ENCODE results near the gene HIVEP3. TPM values are rescaled to one million over a fixed set of nuclear protein-coding genes. Genes with fewer than 3 reads are reported as not detected.

Gene HIVEP3
- total and polyA plus RNA-seq, 4 experiments from 2014 or later: 8.2 to 12.8 (median 10.8) TPM

GRCh38 chr1:41823471-41823870, 95.3 kb downstream of the HIVEP3 start:
- no peak overlapping the region for H3K4me3 ChIP-seq (ENCODE audit: low read length in 2 of 2)
- no peak for DNase-seq
- H3K4me1 Mint-ChIP-seq: peaks cover 0 to 13% (median 11%) of the 10 kb centered on the region in 4 donors
- H3K27me3 ChIP-seq (ENCODE audit: insufficient read depth, low read length): no peaks in the 10 kb centered on the region
- intact Hi-C loops (cut with micrococcal nuclease): no loop called here
- peaks cover 7% of the 10 kb centered on the region for H3K4me1 ChIP-seq (ENCODE audit: insufficient read depth, low read length)
- ChIA-PET POLR2A (ENCODE audit: partially characterized antibody) (no interaction called here), CTCF (ENCODE audit: partially characterized antibody) (no interaction called here)
- no peak overlapping the region for H3K27ac Mint-ChIP-seq
- no peaks in the 10 kb centered on the region for H3K27me3 Mint-ChIP-seq
- no peaks in the 10 kb centered on the region for H3K36me3 ChIP-seq (ENCODE audit: insufficient read depth, low read length)
- no peak overlapping the region for H3K4me3 Mint-ChIP-seq
- H3K27ac ChIP-seq (ENCODE audit: low read depth, low read length): no peak overlapping the region
- no peaks in the 10 kb centered on the region for H3K9me3 Mint-ChIP-seq
- no peaks in the 10 kb centered on the region for H3K9me3 ChIP-seq (ENCODE audit: control insufficient read depth in 1 of 2, low read length in 2 of 2)
- no peaks in the 10 kb centered on the region for H3K36me3 Mint-ChIP-seq

GRCh38 chr1:41822866-41823265, 95.9 kb downstream of the HIVEP3 start:
- Histone ChIP-seq H3K27me3 (ENCODE audit: insufficient read depth, low read length) (no peaks in the 10 kb centered on the region), H3K9me3 (ENCODE audit: control insufficient read depth in 1 of 2, low read length in 2 of 2) (no peaks in the 10 kb centered on the region), H3K4me3 (ENCODE audit: low read length in 2 of 2) (no peak overlapping the region), H3K36me3 (ENCODE audit: insufficient read depth, low read length) (no peaks in the 10 kb centered on the region), H3K4me1 (ENCODE audit: insufficient read depth, low read length) (peaks cover 7% of the 10 kb centered on the region), H3K27ac (ENCODE audit: low read depth, low read length) (no peak overlapping the region)
- ChIA-PET POLR2A (ENCODE audit: partially characterized antibody) (no interaction called here), CTCF (ENCODE audit: partially characterized antibody) (no interaction called here)
- H3K36me3 Mint-ChIP-seq: no peaks in the 10 kb centered on the region
- no peak overlapping the region for H3K4me3 Mint-ChIP-seq
- no peak overlapping the region for H3K27ac Mint-ChIP-seq
- H3K27me3 Mint-ChIP-seq: no peaks in the 10 kb centered on the region
- intact Hi-C loops (cut with micrococcal nuclease): no loop called here
- no peaks in the 10 kb centered on the region for H3K9me3 Mint-ChIP-seq
- H3K4me1 Mint-ChIP-seq: peaks cover 0 to 13% (median 11%) of the 10 kb centered on the region in 4 donors
- DNase-seq: no peak

- no peak for DNase-seq
- POLR2A ChIA-PET (ENCODE audit: partially characterized antibody): no interaction called here
These were observed 98.9 kb downstream of the HIVEP3 start for GRCh38 chr1:41819843-41820242.

GRCh38 chr1:41819069-41819468, 99.7 kb downstream of the HIVEP3 start:
- POLR2A ChIA-PET (ENCODE audit: partially characterized antibody): no interaction called here
- intact Hi-C loops (cut with micrococcal nuclease): no loop called here
- peak overlapping the region in 1 of 7 donors; percentile 80 for H3K27ac Mint-ChIP-seq
- peaks cover 8 to 15% (median 10%) of the 10 kb centered on the region in 4 donors for H3K4me1 Mint-ChIP-seq
- no peaks in the 10 kb centered on the region for H3K36me3 Mint-ChIP-seq
- H3K27me3 ChIP-seq (ENCODE audit: insufficient read depth, low read length): no peaks in the 10 kb centered on the region
- H3K27me3 Mint-ChIP-seq: no peaks in the 10 kb centered on the region
- H3K27ac ChIP-seq (ENCODE audit: low read depth, low read length): no peak overlapping the region
- CTCF ChIA-PET (ENCODE audit: partially characterized antibody): no interaction called here
- no peak for DNase-seq
- H3K4me3 ChIP-seq (ENCODE audit: low read length in 2 of 2): no peak overlapping the region
- H3K9me3 Mint-ChIP-seq: no peaks in the 10 kb centered on the region
- no peaks in the 10 kb centered on the region for H3K9me3 ChIP-seq (ENCODE audit: control insufficient read depth in 1 of 2, low read length in 2 of 2)
- no peaks in the 10 kb centered on the region for H3K36me3 ChIP-seq (ENCODE audit: insufficient read depth, low read length)
- H3K4me1 ChIP-seq (ENCODE audit: insufficient read depth, low read length): peaks cover 7% of the 10 kb centered on the region
- no peak overlapping the region for H3K4me3 Mint-ChIP-seq

More at GRCh38 chr1:41819843-41820242, 98.9 kb downstream of the HIVEP3 start:
- H3K27ac Mint-ChIP-seq: no peak overlapping the region
- no peak overlapping the region for H3K4me3 Mint-ChIP-seq
- H3K27ac ChIP-seq (ENCODE audit: low read depth, low read length): no peak overlapping the region
- H3K27me3 ChIP-seq (ENCODE audit: insufficient read depth, low read length): no peaks in the 10 kb centered on the region
- H3K36me3 ChIP-seq (ENCODE audit: insufficient read depth, low read length): no peaks in the 10 kb centered on the region
- intact Hi-C loops (cut with micrococcal nuclease): no loop called here
- H3K9me3 Mint-ChIP-seq: no peaks in the 10 kb centered on the region
- H3K36me3 Mint-ChIP-seq: no peaks in the 10 kb centered on the region
- no peak overlapping the region for H3K4me3 ChIP-seq (ENCODE audit: low read length in 2 of 2)
- no peaks in the 10 kb centered on the region for H3K27me3 Mint-ChIP-seq
- CTCF ChIA-PET (ENCODE audit: partially characterized antibody): no interaction called here
- H3K4me1 Mint-ChIP-seq: peaks cover 8 to 15% (median 11%) of the 10 kb centered on the region in 4 donors
- H3K9me3 ChIP-seq (ENCODE audit: control insufficient read depth in 1 of 2, low read length in 2 of 2): no peaks in the 10 kb centered on the region
- H3K4me1 ChIP-seq (ENCODE audit: insufficient read depth, low read length): peaks cover 7% of the 10 kb centered on the region

- Histone ChIP-seq H3K9me3 (ENCODE audit: control insufficient read depth in 1 of 2, low read length in 2 of 2) (no peaks in the 10 kb centered on the region), H3K4me1 (ENCODE audit: insufficient read depth, low read length) (peaks cover 20% of the 10 kb centered on the region), H3K27ac (ENCODE audit: low read depth, low read length) (no peak overlapping the region), H3K4me3 (ENCODE audit: low read length in 2 of 2) (no peak overlapping the region), H3K36me3 (ENCODE audit: insufficient read depth, low read length) (no peaks in the 10 kb centered on the region), H3K27me3 (ENCODE audit: insufficient read depth, low read length) (no peaks in the 10 kb centered on the region)
- Mint-ChIP-seq H3K9me3 (no peaks in the 10 kb centered on the region), H3K27me3 (no peaks in the 10 kb centered on the region), H3K4me3 (no peak overlapping the region), H3K27ac (peak overlapping the region in 1 of 7 donors; percentile 9), H3K36me3 (no peaks in the 10 kb centered on the region), H3K4me1 (peaks cover 18 to 22% (median 21%) of the 10 kb centered on the region in 4 donors)
- POLR2A ChIA-PET (ENCODE audit: partially characterized antibody): no interaction called here
- CTCF ChIA-PET (ENCODE audit: partially characterized antibody): interaction anchor here (0.7 kb wide), 1 partner anchor 84 kb away, joined by 3 read pairs; no protein-coding TSS in a partner anchor
- intact Hi-C loops (cut with micrococcal nuclease): no loop called here
- no peak for DNase-seq
These were observed 102.7 kb downstream of the HIVEP3 start for GRCh38 chr1:41816061-41816460.

GRCh38 chr1:41813755-41814745, 104.7 kb downstream of the HIVEP3 start:
- H3K4me1 Mint-ChIP-seq: peaks cover 18 to 38% (median 20%) of the 10 kb centered on the region in 4 donors
- intact Hi-C loops (cut with micrococcal nuclease): loop anchor here (5.0 kb wide), 2 partner anchors 78 to 142 kb away; no protein-coding TSS in a partner anchor
- CTCF ChIA-PET (ENCODE audit: partially characterized antibody): interaction anchor here (1.2 to 1.3 kb wide), 2 partner anchors 9 to 78 kb away, joined by 3 to 5 read pairs; no protein-coding TSS in a partner anchor

GRCh38 chr1:41813226-41813625, 105.5 kb downstream of the HIVEP3 start:
- Histone ChIP-seq H3K9me3 (ENCODE audit: control insufficient read depth in 1 of 2, low read length in 2 of 2) (no peaks in the 10 kb centered on the region), H3K4me1 (ENCODE audit: insufficient read depth, low read length) (peaks cover 17% of the 10 kb centered on the region), H3K27me3 (ENCODE audit: insufficient read depth, low read length) (no peaks in the 10 kb centered on the region), H3K27ac (ENCODE audit: low read depth, low read length) (no peak overlapping the region), H3K36me3 (ENCODE audit: insufficient read depth, low read length) (no peaks in the 10 kb centered on the region), H3K4me3 (ENCODE audit: low read length in 2 of 2) (no peak overlapping the region)
- H3K9me3 Mint-ChIP-seq: no peaks in the 10 kb centered on the region
- H3K27ac Mint-ChIP-seq: no peak overlapping the region
- peaks cover 16 to 42% (median 20%) of the 10 kb centered on the region in 4 donors for H3K4me1 Mint-ChIP-seq
- H3K36me3 Mint-ChIP-seq: no peaks in the 10 kb centered on the region
- CTCF ChIA-PET (ENCODE audit: partially characterized antibody): interaction anchor here (1.2 to 2.2 kb wide), 3 partner anchors 8 to 79 kb away, joined by 3 to 8 read pairs (median 5); no protein-coding TSS in a partner anchor
- no peak overlapping the region for H3K4me3 Mint-ChIP-seq
- DNase-seq: no peak
- intact Hi-C loops (cut with micrococcal nuclease): loop anchor here (5.0 kb wide), 2 partner anchors 79 to 141 kb away; no protein-coding TSS in a partner anchor
- POLR2A ChIA-PET (ENCODE audit: partially characterized antibody): no interaction called here
- no peaks in the 10 kb centered on the region for H3K27me3 Mint-ChIP-seq

More at GRCh38 chr1:41813755-41814745, 104.7 kb downstream of the HIVEP3 start:
- POLR2A ChIA-PET (ENCODE audit: partially characterized antibody): no interaction called here
- Histone ChIP-seq H3K9me3 (ENCODE audit: control insufficient read depth in 1 of 2, low read length in 2 of 2) (no peaks in the 10 kb centered on the region), H3K4me3 (ENCODE audit: low read length in 2 of 2) (no peak overlapping the region), H3K36me3 (ENCODE audit: insufficient read depth, low read length) (no peaks in the 10 kb centered on the region), H3K27ac (ENCODE audit: low read depth, low read length) (no peak overlapping the region), H3K4me1 (ENCODE audit: insufficient read depth, low read length) (peaks cover 17% of the 10 kb centered on the region), H3K27me3 (ENCODE audit: insufficient read depth, low read length) (no peaks in the 10 kb centered on the region)
- no peak overlapping the region for H3K27ac Mint-ChIP-seq
- no peak for DNase-seq
- no peak overlapping the region for H3K4me3 Mint-ChIP-seq
- H3K36me3 Mint-ChIP-seq: no peaks in the 10 kb centered on the region
- H3K27me3 Mint-ChIP-seq: no peaks in the 10 kb centered on the region
- no peaks in the 10 kb centered on the region for H3K9me3 Mint-ChIP-seq
